GM21737 (cell line): ENCODE results near the gene AURKB.
"Not testable (repeated sequence)": the region's sequence is repeated elsewhere in the genome, so short reads cannot be mapped to it uniquely, and the experiment has no call there.

Experiments used
- ATAC-seq: cut with Tn5 transposase; IDR thresholded peaks from one replicate; pipeline ENCODE4 v1.9.1; 2021; ENCODE audit warnings: mild to moderate bottlenecking, moderate library complexity; ENCODE audit not compliant: unreplicated experiment

AURKB gene

GRCh38 chr17:8189041-8189710, 21.2 kb downstream of the AURKB start:
- peak; percentile 0 for ATAC-seq

- no peak for ATAC-seq
Observed at GRCh38 chr17:8188263-8188839, 22.0 kb downstream of the AURKB start.

GRCh38 chr17:8187517-8188262, 22.7 kb downstream of the AURKB start:
- ATAC-seq, result peak; percentile 13

GRCh38 chr17:8186787-8187516, 23.4 kb downstream of the AURKB start:
- peak; percentile 24 for ATAC-seq

GRCh38 chr17:8186446-8186786, 24.0 kb downstream of the AURKB start:
- no peak for ATAC-seq

GRCh38 chr17:8185582-8186445, 24.6 kb downstream of the AURKB start:
- no peak for ATAC-seq

- no peak for ATAC-seq
Observed at GRCh38 chr17:8176998-8177731, 33.2 kb downstream of the AURKB start.

GRCh38 chr17:8176197-8176940, 34.0 kb downstream of the AURKB start, which contains the start of gene TMEM107:
Gene TMEM107, minus strand, starts transcription at chr17:8176380. Its CDS starts 94 bp downstream, at chr17:8176286.
- ATAC-seq, result peak; percentile 38

GRCh38 chr17:8175795-8176196, 34.6 kb downstream of the AURKB start:
- ATAC-seq, result peak; percentile 14

- ATAC-seq, result no peak
Observed at GRCh38 chr17:8173871-8174322, 36.5 kb downstream of the AURKB start.

- ATAC-seq, result peak; percentile 75
Observed at GRCh38 chr17:8173056-8173870, 37.1 kb downstream of the AURKB start.

- ATAC-seq, result not testable (repeated sequence)
Observed at GRCh38 chr17:8170186-8170585, 40.2 kb downstream of the AURKB start.

- no peak for ATAC-seq
Observed at GRCh38 chr17:8167526-8167925, 42.8 kb downstream of the AURKB start.

GRCh38 chr17:8166731-8167130, 43.6 kb downstream of the AURKB start:
- no peak for ATAC-seq

GRCh38 chr17:8164815-8165131, 45.6 kb downstream of the AURKB start:
- ATAC-seq, result no peak

- ATAC-seq, result no peak
Observed at GRCh38 chr17:8163978-8164814, 46.2 kb downstream of the AURKB start.
